Body of pancreas (tissue), 4 donors: Measurements from ENCODE around the gene MAPK10.

Experiments
- POLR2A ChIP-seq, 3 donors: fragments of 450-650 bp; IDR thresholded peaks; one replicate each; pipeline ENCODE4 v1.6.1; 2016; ENCODE audit warnings: antibody characterized with exemption in 3 of 3, mild to moderate bottlenecking in 2 of 3
- TF ChIP-seq, protein P1 (sequence below), 7 experiments: fragments of 450-650 bp in 4 of 7; fragments of 200-600 bp in 3 of 7; sonication (generic) in 3 of 7; IDR thresholded peaks; one replicate each; pipeline ENCODE4 v1.5.1; 2016 to 2019; ENCODE audit warnings: antibody characterized with exemption in 7 of 7

DNA sequence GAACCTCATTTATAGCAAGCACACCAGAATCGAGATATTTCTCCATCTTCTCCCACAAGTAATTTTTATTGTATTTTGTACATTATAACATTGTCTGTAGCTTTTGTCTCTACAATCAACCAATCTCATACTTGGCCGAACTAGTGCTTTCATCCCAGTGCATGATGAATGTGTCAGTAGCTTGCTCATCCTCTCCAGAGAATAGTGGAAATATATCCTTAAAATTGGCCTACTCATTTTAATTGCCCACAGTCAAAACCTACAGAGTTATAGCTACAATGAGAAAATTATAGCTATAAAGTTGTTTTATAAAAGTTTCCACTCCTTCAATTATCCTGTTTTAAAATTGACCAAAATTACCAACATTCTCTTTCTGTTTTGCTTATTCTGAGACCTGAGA lies 103.8 kb downstream of the MAPK10 start:
- no peak for TF ChIP-seq POLR2A (IDR thresholded peaks at IDR 0.05)
- TF ChIP-seq, protein P1, sequence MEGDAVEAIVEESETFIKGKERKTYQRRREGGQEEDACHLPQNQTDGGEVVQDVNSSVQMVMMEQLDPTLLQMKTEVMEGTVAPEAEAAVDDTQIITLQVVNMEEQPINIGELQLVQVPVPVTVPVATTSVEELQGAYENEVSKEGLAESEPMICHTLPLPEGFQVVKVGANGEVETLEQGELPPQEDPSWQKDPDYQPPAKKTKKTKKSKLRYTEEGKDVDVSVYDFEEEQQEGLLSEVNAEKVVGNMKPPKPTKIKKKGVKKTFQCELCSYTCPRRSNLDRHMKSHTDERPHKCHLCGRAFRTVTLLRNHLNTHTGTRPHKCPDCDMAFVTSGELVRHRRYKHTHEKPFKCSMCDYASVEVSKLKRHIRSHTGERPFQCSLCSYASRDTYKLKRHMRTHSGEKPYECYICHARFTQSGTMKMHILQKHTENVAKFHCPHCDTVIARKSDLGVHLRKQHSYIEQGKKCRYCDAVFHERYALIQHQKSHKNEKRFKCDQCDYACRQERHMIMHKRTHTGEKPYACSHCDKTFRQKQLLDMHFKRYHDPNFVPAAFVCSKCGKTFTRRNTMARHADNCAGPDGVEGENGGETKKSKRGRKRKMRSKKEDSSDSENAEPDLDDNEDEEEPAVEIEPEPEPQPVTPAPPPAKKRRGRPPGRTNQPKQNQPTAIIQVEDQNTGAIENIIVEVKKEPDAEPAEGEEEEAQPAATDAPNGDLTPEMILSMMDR (IDR thresholded peaks at IDR 0.05) = no peak
